ENCODE results near the gene RABGEF1.

RABGEF1 gene

DNA sequence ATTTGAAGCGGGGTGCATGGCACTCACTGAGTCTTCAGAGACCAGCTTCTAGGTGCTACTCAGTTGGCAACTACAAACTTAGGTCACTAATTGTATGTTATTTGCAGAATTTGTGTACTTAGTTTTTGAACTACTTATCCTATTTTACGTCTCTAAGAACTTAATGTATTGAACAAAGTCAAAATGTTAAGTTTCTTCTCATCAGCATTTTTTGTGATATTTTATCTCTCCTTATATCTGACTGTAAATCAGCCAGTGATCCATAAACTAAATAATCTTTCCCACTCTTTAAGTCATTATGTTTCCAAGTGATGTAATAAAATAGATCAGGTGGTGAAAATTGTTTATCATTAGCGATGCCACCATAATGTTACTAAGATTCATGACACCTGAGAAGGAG lies 120.2 kb downstream of the RABGEF1 start:
- DNase-seq = no peak
